ENCODE results near the gene THSD7B. TPM values are rescaled to one million over a fixed set of nuclear protein-coding genes. Genes with fewer than 3 reads are reported as not detected.

THSD7B gene
- total RNA-seq, 1 donor from 2014 or later = not detected

GRCh38 chr2:137168552-137168951 lies 403.2 kb downstream of the THSD7B start:
- ChIA-PET POLR2A (no interaction called here), CTCF (no interaction called here)
- H3K36me3 Mint-ChIP-seq (ENCODE audit: low read depth) = no peaks in the 10 kb centered on the region
- TF ChIP-seq, protein P1, sequence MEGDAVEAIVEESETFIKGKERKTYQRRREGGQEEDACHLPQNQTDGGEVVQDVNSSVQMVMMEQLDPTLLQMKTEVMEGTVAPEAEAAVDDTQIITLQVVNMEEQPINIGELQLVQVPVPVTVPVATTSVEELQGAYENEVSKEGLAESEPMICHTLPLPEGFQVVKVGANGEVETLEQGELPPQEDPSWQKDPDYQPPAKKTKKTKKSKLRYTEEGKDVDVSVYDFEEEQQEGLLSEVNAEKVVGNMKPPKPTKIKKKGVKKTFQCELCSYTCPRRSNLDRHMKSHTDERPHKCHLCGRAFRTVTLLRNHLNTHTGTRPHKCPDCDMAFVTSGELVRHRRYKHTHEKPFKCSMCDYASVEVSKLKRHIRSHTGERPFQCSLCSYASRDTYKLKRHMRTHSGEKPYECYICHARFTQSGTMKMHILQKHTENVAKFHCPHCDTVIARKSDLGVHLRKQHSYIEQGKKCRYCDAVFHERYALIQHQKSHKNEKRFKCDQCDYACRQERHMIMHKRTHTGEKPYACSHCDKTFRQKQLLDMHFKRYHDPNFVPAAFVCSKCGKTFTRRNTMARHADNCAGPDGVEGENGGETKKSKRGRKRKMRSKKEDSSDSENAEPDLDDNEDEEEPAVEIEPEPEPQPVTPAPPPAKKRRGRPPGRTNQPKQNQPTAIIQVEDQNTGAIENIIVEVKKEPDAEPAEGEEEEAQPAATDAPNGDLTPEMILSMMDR (IDR thresholded peaks at IDR 0.05) = no peak
- ATAC-seq (ENCODE audit: low read depth) (no peak), DNase-seq (no peak)
- H3K27me3 Mint-ChIP-seq = no peaks in the 10 kb centered on the region
- no peak overlapping the region for H3K27ac Mint-ChIP-seq
- no peaks in the 10 kb centered on the region for H3K9me3 Mint-ChIP-seq
- intact Hi-C loops (cut with micrococcal nuclease) = no loop called here
- H3K4me3 Mint-ChIP-seq = no peak overlapping the region
- H3K4me1 Mint-ChIP-seq = no peaks in the 10 kb centered on the region

- ChIA-PET POLR2A (no interaction called here), CTCF (no interaction called here)
- DNase-seq (no peak), ATAC-seq (ENCODE audit: low read depth) (no peak)
- TF ChIP-seq, protein P1 (IDR thresholded peaks at IDR 0.05) = no peak
- Mint-ChIP-seq H3K4me3 (no peak overlapping the region), H3K9me3 (no peaks in the 10 kb centered on the region), H3K36me3 (ENCODE audit: low read depth) (no peaks in the 10 kb centered on the region), H3K4me1 (no peaks in the 10 kb centered on the region), H3K27me3 (no peaks in the 10 kb centered on the region), H3K27ac (no peak overlapping the region)
- intact Hi-C loops (cut with micrococcal nuclease) = no loop called here
These were observed 406.8 kb downstream of the THSD7B start for GRCh38 chr2:137172162-137172561.

DNA sequence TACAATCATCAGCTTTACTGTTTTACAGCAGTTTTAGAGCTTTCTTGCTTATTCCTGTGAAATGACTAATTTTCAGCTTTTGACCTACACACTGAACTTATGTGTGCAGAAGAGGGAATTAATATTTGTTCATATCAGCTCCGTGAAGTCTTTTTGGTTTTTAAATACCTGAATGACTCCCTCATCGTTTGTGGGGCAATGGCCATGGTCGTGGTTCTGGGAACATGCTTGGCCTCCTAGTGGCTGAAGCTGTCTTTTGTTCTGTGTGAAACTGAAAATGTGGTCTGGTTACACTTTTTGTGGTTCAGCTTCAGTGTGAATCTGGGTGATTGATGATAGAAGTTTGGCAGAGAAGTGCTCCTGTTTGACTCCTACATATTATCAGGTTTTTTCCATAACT lies 408.1 kb downstream of the THSD7B start:
- TF ChIP-seq, protein P1 (IDR thresholded peaks at IDR 0.05) = no peak
- intact Hi-C loops (cut with micrococcal nuclease) = no loop called here
- Mint-ChIP-seq H3K4me3 (no peak overlapping the region), H3K27ac (no peak overlapping the region), H3K4me1 (no peaks in the 10 kb centered on the region), H3K36me3 (ENCODE audit: low read depth) (no peaks in the 10 kb centered on the region), H3K27me3 (no peaks in the 10 kb centered on the region), H3K9me3 (no peaks in the 10 kb centered on the region)
- ChIA-PET CTCF (no interaction called here), POLR2A (no interaction called here)
- ATAC-seq (ENCODE audit: low read depth) = no peak
- no peak for DNase-seq

GRCh38 chr2:137175246-137175645 lies 409.9 kb downstream of the THSD7B start:
- TF ChIP-seq, protein P1 (IDR thresholded peaks at IDR 0.05) = no peak
- POLR2A ChIA-PET = no interaction called here
- intact Hi-C loops (cut with micrococcal nuclease) = no loop called here
- H3K4me3 Mint-ChIP-seq = no peak overlapping the region
- H3K9me3 Mint-ChIP-seq = no peaks in the 10 kb centered on the region
- no peak for ATAC-seq (ENCODE audit: low read depth)
- no peak for DNase-seq
- no peak overlapping the region for H3K27ac Mint-ChIP-seq
- CTCF ChIA-PET = no interaction called here
- no peaks in the 10 kb centered on the region for H3K4me1 Mint-ChIP-seq
- H3K36me3 Mint-ChIP-seq (ENCODE audit: low read depth) = no peaks in the 10 kb centered on the region
- no peaks in the 10 kb centered on the region for H3K27me3 Mint-ChIP-seq

DNA sequence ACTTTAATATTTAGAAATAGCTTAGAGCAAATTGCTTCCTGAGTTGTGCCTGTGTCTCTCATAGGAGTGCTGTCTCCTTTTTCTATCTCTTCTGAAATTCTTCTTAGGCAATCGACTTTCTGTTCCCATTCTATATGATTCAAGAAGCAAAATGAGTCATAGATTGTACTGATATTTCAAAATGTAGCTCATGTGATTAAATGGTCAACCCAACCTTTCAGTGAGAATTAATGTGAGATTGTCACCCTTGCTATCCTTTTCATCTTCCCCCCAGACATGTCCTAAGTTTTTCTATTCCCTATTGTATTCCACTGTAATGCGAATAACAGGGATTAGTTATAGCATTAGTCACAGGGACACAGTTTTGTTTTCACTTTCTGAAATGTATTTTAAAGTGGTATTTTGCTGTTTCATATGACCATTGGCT lies 413.6 kb downstream of the THSD7B start:
- Mint-ChIP-seq H3K27me3 (no peaks in the 10 kb centered on the region), H3K4me1 (no peaks in the 10 kb centered on the region), H3K9me3 (no peaks in the 10 kb centered on the region), H3K36me3 (ENCODE audit: low read depth) (no peaks in the 10 kb centered on the region), H3K4me3 (no peak overlapping the region), H3K27ac (no peak overlapping the region)
- intact Hi-C loops (cut with micrococcal nuclease) = no loop called here
- TF ChIP-seq, protein P1 (IDR thresholded peaks at IDR 0.05) = no peak
- ATAC-seq (ENCODE audit: low read depth) (no peak), DNase-seq (no peak)
- CTCF ChIA-PET = no interaction called here
- POLR2A ChIA-PET = no interaction called here
